HCT116 (cell line): ENCODE measurements around the gene GCNT3. TPM values are rescaled to one million over a fixed set of nuclear protein-coding genes. Genes with fewer than 3 reads are reported as not detected.
A peak's percentile ranks its signal among the peaks of the same experiment; 100 is the strongest.

ENCODE experiments used
- ATAC-seq: fragments of 200-7000 bp; cut with Tn5 transposase; 2 replicates; pipeline ENCODE4 v1.9.1; 2020; ENCODE audit warnings: mild to moderate bottlenecking, moderate library complexity
- BruUV-seq: library from RNA; stranded (reverse); fragments of 400-500 nt; replicated peaks from 2 replicates; lab custom pipeline; 2021; lab: Mats Ljungman, UMichigan
- CTCF ChIA-PET: fragments of 300-600 bp; sonication (Branson Sonifier 250); formaldehyde crosslinking; loops from one replicate; lab custom pipeline; 2021; ENCODE audit warnings: antibody characterized with exemption; lab: Charles Lee
- POLR2A ChIA-PET: fragments of 300-600, 350-600 bp; sonication (Branson Sonifier 250); formaldehyde crosslinking; loops from one replicate; lab custom pipeline; 2021; ENCODE audit warnings: antibody characterized with exemption; lab: Charles Lee
- RAD21 ChIA-PET, 2 experiments: fragments of 300-600 bp; sonication (Branson Sonifier 250); formaldehyde crosslinking; loops; one replicate each; lab custom pipeline; 2023; ENCODE audit warnings: low total read pairs in 2 of 2; ENCODE audit not compliant: uncharacterized antibody in 2 of 2, unreplicated experiment in 2 of 2, low non-redundant PET in 1 of 2; lab: Charles Lee
- DNase-seq: peaks from one replicate; pipeline ENCODE4 v3.0.0-alpha.2; 2010; ENCODE audit warnings: low read depth, low spot score
- H2AFZ ChIP-seq: fragments of 200-600 bp; shearing (Covaris generic), sonication (generic); 2 replicates; pipeline ENCODE4 v1.6.1; 2017; ENCODE audit warnings: low read depth, mixed run types, mixed read lengths, antibody characterized with exemption, low read length; ENCODE audit not compliant: poor library complexity, severe bottlenecking
- H3K27ac ChIP-seq: 2 replicates; pipeline ENCODE4 v1.5.1; 2012; ENCODE audit warnings: low read depth, low read length
- H3K27me3 ChIP-seq: fragments of 200-600 bp; sonication (generic); 2 replicates; pipeline ENCODE4 v1.6.1; 2016; ENCODE audit warnings: mixed run types, low read length, mixed read lengths; ENCODE audit not compliant: insufficient read depth
- H3K36me3 ChIP-seq, 2 experiments: fragments of 200-500 bp in 1 of 2; fragments of 200-600 bp in 1 of 2; sonication (Bioruptor generic) in 1 of 2; sonication (generic) in 1 of 2; 2 replicates each; pipeline versions ENCODE4 v1.5.1 to v1.6.1; 2014 to 2016; ENCODE audit warnings: low read length in 2 of 2, inconsistent platforms in 1 of 2, mixed read lengths in 1 of 2, mixed run types in 1 of 2; ENCODE audit not compliant: insufficient read depth in 2 of 2, control insufficient read depth in 1 of 2
- H3K4me1 ChIP-seq, 2 experiments: fragments of 200-600 bp in 1 of 2; sonication (generic) in 1 of 2; 2 replicates each; pipeline versions ENCODE4 v1.5.1 to v1.6.1; 2012 to 2017; ENCODE audit warnings: low read length in 2 of 2, inconsistent platforms in 1 of 2, mild to moderate bottlenecking in 1 of 2, mixed read lengths in 1 of 2, mixed run types in 1 of 2, moderate library complexity in 1 of 2; ENCODE audit not compliant: insufficient read depth in 2 of 2, control insufficient read depth in 1 of 2
- H3K4me2 ChIP-seq: fragments of 200-600 bp; sonication (generic); 2 replicates; pipeline ENCODE4 v1.6.1; 2017; ENCODE audit warnings: mixed run types, low read length, mixed read lengths
- H3K4me3 ChIP-seq, 2 experiments: fragments of 200-600 bp in 1 of 2; sonication (generic) in 1 of 2; replicated peaks in 1 of 2; 2 replicates each; pipeline ENCODE4 v1.5.1; 2011 to 2016; ENCODE audit warnings: low read length in 2 of 2, control low read depth in 1 of 2, low read depth in 1 of 2, mild to moderate bottlenecking in 1 of 2, mixed read lengths in 1 of 2, mixed run types in 1 of 2
- H3K79me2 ChIP-seq: fragments of 200-600 bp; sonication (generic); 2 replicates; pipeline ENCODE4 v1.6.1; 2017; ENCODE audit warnings: mild to moderate bottlenecking, mixed run types, low read length, moderate library complexity, mixed read lengths; ENCODE audit not compliant: insufficient read depth
- H3K9ac ChIP-seq: fragments of 200-600 bp; sonication (generic); 2 replicates; pipeline ENCODE4 v1.6.1; 2016; ENCODE audit warnings: low read length, mixed read lengths
- H3K9me2 ChIP-seq: fragments of 200-600 bp; sonication (generic), shearing (Covaris generic); 2 replicates; pipeline ENCODE4 v1.6.1; 2017; ENCODE audit warnings: mixed run types, mild to moderate bottlenecking, moderate library complexity; ENCODE audit not compliant: insufficient read depth
- H3K9me3 ChIP-seq, 2 experiments: fragments of 200-500 bp in 1 of 2; fragments of 200-600 bp in 1 of 2; sonication (Bioruptor generic) in 1 of 2; sonication (generic) in 1 of 2; 2 replicates each; pipeline ENCODE4 v1.6.1; 2014 to 2017; ENCODE audit warnings: low read length in 2 of 2, mixed read lengths in 2 of 2, inconsistent platforms in 1 of 2, low read depth in 1 of 2, mild to moderate bottlenecking in 1 of 2, mixed run types in 1 of 2, moderate library complexity in 1 of 2; ENCODE audit not compliant: control insufficient read depth in 1 of 2, insufficient read depth in 1 of 2
- H4K20me1 ChIP-seq: fragments of 200-600 bp; sonication (generic), shearing (Covaris generic); 2 replicates; pipeline ENCODE4 v1.6.1; 2017; ENCODE audit warnings: mixed run types, mild to moderate bottlenecking, moderate library complexity; ENCODE audit not compliant: insufficient read depth
- ATF3 ChIP-seq: IDR thresholded peaks from 2 replicates; pipeline ENCODE4 v1.6.1; 2012
- CEBPB ChIP-seq: IDR thresholded peaks from 2 replicates; pipeline ENCODE4 v1.6.1; 2012; ENCODE audit warnings: low read depth
- FOSL1 ChIP-seq: IDR thresholded peaks from 2 replicates; pipeline ENCODE4 v1.6.1; 2012; ENCODE audit warnings: low read depth
- JUND ChIP-seq: IDR thresholded peaks from 2 replicates; pipeline ENCODE4 v1.6.1; 2012
- MAX ChIP-seq: IDR thresholded peaks from 2 replicates; pipeline ENCODE4 v1.6.1; 2012
- POLR2A ChIP-seq: IDR thresholded peaks from 2 replicates; pipeline ENCODE4 v1.7.0; 2011; ENCODE audit warnings: borderline replicate concordance; ENCODE audit not compliant: insufficient read depth, insufficient read length; ENCODE audit errors: extremely low read depth
- SIN3A ChIP-seq: IDR thresholded peaks from 2 replicates; pipeline ENCODE4 v1.6.1; 2012; ENCODE audit warnings: low read depth
- SP1 ChIP-seq: IDR thresholded peaks from 2 replicates; pipeline ENCODE4 v1.6.1; 2012; ENCODE audit warnings: low read depth
- YY1 ChIP-seq: IDR thresholded peaks from 2 replicates; pipeline ENCODE4 v1.6.1; 2011; ENCODE audit warnings: low read length, low read depth, moderate library complexity, mild to moderate bottlenecking; ENCODE audit not compliant: insufficient replicate concordance; ENCODE audit errors: extremely low read depth
- ZBTB33 ChIP-seq: IDR thresholded peaks from 2 replicates; pipeline ENCODE4 v1.6.1; 2011; ENCODE audit warnings: mild to moderate bottlenecking, low read length, moderate library complexity; ENCODE audit not compliant: insufficient replicate concordance; ENCODE audit errors: extremely low read depth
- ZNF274 ChIP-seq: fragments of 200-500 bp; sonication (Bioruptor generic); IDR thresholded peaks from 2 replicates; pipeline ENCODE4 v1.6.1; 2014; ENCODE audit warnings: mild to moderate bottlenecking, low read depth, low read length, inconsistent platforms
- intact Hi-C: fragments of 100-400 bp; cut with micrococcal nuclease; formaldehyde crosslinking; loops from 2 replicates; pipeline ENCODE4 v1.10.0; 2022
- total RNA-seq: library from RNA; stranded (reverse); gene quantifications from one replicate; pipeline ENCODE4 v1.2.1, GENCODE V29; 2021; ENCODE audit not compliant: unreplicated experiment
- TF ChIP-seq, protein P1 (sequence below), 3 experiments: fragments of 200-600 bp in 1 of 3; sonication (generic) in 1 of 3; IDR thresholded peaks in 2 of 3; conservative IDR thresholded peaks in 1 of 3; 2 replicates each; pipeline ENCODE4 v1.5.1; 2012 to 2017; ENCODE audit warnings: low read depth in 2 of 3, low read length in 2 of 3, antibody characterized with exemption in 1 of 3, borderline replicate concordance in 1 of 3, control low read depth in 1 of 3, mild to moderate bottlenecking in 1 of 3, mixed read lengths in 1 of 3, mixed run types in 1 of 3, moderate library complexity in 1 of 3; ENCODE audit not compliant: insufficient read depth in 1 of 3

Gene GCNT3
- total RNA-seq, 1 experiment from 2014 or later: 5.6 TPM

GRCh38 chr15:59618406-59618805 is 6.8 kb downstream of the GCNT3 start:
- Histone ChIP-seq H3K4me3 (no peak overlapping the region), H2AFZ (no peak overlapping the region), H3K27ac (no peak overlapping the region), H3K9ac (no peak overlapping the region), H3K4me2 (no peak overlapping the region), H3K36me3 (no peaks in the 10 kb centered on the region), H3K9me2 (no peaks in the 10 kb centered on the region), H4K20me1 (no peaks in the 10 kb centered on the region), H3K9me3 (no peaks in the 10 kb centered on the region), H3K27me3 (no peaks in the 10 kb centered on the region), H3K4me1 (peaks cover 0 to 10% of the 10 kb centered on the region in 2 experiments; a peak in 2 of 4 replicates), H3K79me2 (no peaks in the 10 kb centered on the region)
- ATAC-seq: no peak
- ChIA-PET RAD21 (no interaction called here), POLR2A (no interaction called here), CTCF (no interaction called here)
- DNase-seq: no peak
- TF ChIP-seq JUND (no peak), ATF3 (no peak), SP1 (no peak), ZNF274 (no peak)
- no TSS peak for BruUV-seq
- intact Hi-C loops: no loop called here

DNA sequence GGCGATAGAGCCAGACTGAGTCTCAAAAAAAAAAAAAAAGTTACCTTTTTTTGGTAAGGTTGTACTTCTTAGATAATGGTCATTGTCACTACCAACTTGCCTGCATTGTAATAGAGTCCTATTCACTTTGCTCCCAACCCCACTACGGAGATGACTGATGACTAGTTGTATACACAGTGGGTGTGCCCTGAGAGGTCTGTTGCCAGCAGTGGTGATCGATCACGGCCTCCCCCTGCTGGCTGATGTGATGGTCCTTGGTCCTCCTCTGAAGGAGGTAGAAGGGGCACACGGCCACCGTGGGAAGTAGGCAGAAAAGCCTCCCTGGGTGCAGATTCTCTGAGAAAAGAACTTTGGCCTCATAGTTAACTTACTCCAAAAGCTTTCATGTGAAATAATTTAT is 10.7 kb downstream of the GCNT3 start:
- POLR2A ChIA-PET: interaction anchor here (0.7 kb wide), 1 partner anchor 108 kb away, joined by 4 read pairs; no protein-coding TSS in a partner anchor
- no TSS peak for BruUV-seq
- no peak for TF ChIP-seq JUND
- TF ChIP-seq POLR2A: no peak
- no peak for TF ChIP-seq MAX
- no peak for TF ChIP-seq SP1
- no peak for TF ChIP-seq ATF3
- no peak for TF ChIP-seq YY1
- TF ChIP-seq, protein P1, sequence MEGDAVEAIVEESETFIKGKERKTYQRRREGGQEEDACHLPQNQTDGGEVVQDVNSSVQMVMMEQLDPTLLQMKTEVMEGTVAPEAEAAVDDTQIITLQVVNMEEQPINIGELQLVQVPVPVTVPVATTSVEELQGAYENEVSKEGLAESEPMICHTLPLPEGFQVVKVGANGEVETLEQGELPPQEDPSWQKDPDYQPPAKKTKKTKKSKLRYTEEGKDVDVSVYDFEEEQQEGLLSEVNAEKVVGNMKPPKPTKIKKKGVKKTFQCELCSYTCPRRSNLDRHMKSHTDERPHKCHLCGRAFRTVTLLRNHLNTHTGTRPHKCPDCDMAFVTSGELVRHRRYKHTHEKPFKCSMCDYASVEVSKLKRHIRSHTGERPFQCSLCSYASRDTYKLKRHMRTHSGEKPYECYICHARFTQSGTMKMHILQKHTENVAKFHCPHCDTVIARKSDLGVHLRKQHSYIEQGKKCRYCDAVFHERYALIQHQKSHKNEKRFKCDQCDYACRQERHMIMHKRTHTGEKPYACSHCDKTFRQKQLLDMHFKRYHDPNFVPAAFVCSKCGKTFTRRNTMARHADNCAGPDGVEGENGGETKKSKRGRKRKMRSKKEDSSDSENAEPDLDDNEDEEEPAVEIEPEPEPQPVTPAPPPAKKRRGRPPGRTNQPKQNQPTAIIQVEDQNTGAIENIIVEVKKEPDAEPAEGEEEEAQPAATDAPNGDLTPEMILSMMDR (IDR thresholded peaks at IDR 0.05 in 2 of 3, conservative IDR thresholded peaks at IDR 0.05 in 1 of 3; ENCODE audit: borderline replicate concordance in 1 of 3, insufficient read depth in 1 of 3, low read depth in 2 of 3, low read length in 2 of 3): peak; percentile 61 to 81 (median 70); a peak in 5 of 6 replicates
- no peak for TF ChIP-seq FOSL1
- TF ChIP-seq ZBTB33: no peak
- no peak for TF ChIP-seq SIN3A
- TF ChIP-seq CEBPB: no peak

More for the DNA sequence above, 10.7 kb downstream of the GCNT3 start:
- Histone ChIP-seq H3K27me3 (no peaks in the 10 kb centered on the region), H3K9me3 (no peaks in the 10 kb centered on the region), H4K20me1 (no peaks in the 10 kb centered on the region), H3K4me1 (peaks cover 0 to 4% of the 10 kb centered on the region in 2 experiments; a peak in 2 of 4 replicates), H3K27ac (no peak overlapping the region), H3K9me2 (no peaks in the 10 kb centered on the region), H3K79me2 (no peaks in the 10 kb centered on the region), H3K4me2 (no peak overlapping the region), H3K4me3 (no peak overlapping the region), H3K36me3 (no peaks in the 10 kb centered on the region), H2AFZ (peak overlapping the region; percentile 14), H3K9ac (no peak overlapping the region)
- RAD21 ChIA-PET: interaction anchor here in 1 of 2 experiments (0.7 kb wide), 1 partner anchor 89 kb away, joined by 4 read pairs; no protein-coding TSS in a partner anchor
- peak; percentile 100 for ATAC-seq
- CTCF ChIA-PET: interaction anchor here (2.3 kb wide), 1 partner anchor 90 kb away, joined by 11 read pairs; no protein-coding TSS in a partner anchor
- peak; percentile 42 for DNase-seq
- intact Hi-C loops: loop anchor here (1.0 kb wide), 1 partner anchor 89 kb away; no protein-coding TSS in a partner anchor
